T1000 (cell line): ENCODE measurements around the gene KCNE4.
A peak's percentile ranks its signal among the peaks of the same experiment; 100 is the strongest.

ENCODE experiments used
- DNase-seq: peaks from one replicate; lab custom pipeline; 2025; ENCODE audit warnings: mixed read lengths; lab: John Stamatoyannopoulos, UW

The KCNE4 gene, protein sequence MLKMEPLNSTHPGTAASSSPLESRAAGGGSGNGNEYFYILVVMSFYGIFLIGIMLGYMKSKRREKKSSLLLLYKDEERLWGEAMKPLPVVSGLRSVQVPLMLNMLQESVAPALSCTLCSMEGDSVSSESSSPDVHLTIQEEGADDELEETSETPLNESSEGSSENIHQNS

DNA sequence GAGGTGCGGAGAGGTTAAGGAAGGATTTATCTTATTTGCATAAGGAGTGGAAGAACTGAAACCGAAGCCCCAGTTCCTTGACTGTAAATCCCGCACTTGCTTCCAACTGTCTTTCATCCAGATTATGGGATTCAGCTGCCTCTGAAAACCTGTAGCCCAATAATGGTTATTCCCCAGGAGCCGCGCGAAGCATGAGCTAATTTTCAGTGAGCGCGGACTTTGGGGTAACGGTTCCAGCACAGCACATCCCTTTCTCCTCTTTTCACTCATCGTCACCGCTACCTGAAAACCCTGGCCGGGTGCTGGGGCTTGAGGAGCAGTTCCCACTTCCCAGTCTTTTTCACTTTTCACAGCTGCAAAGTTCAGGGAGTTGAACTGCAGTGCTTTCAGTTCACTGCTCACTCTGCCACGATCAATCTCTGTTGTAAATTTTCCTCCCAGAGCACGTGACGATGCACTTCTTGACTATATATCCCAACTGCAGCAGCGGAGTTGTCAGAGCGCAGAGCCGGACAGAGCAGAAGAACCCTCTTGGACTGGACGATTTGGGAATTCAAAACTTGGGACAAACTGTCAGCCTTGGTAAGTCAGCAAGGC is at the start of gene KCNE4:
TSS of gene KCNE4 (plus strand) at position 498 of the 597 bp plus-strand sequence. CDS start 641 bp downstream, outside the sequence.
- DNase-seq = no peak

DNA sequence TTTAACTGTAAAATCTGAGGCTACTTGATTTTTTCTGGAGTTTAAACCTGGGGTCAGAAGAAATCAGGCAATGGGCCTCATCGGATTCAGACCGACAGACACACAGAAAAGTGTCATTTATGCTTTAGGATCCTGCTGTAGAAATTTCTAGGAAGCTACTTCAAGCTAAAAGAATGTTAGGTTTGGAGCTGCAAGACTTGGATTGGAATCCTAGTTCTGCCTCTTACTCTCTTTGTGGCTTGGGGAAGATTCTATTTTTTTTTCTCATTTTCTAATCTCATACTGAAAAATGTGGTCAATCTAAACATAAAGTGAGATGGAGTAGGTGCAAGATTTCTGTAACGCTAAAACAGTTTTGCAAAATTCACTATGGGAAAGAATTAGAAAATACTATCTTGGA is 48.8 kb upstream of the KCNE4 start:
- DNase-seq = no peak

DNA sequence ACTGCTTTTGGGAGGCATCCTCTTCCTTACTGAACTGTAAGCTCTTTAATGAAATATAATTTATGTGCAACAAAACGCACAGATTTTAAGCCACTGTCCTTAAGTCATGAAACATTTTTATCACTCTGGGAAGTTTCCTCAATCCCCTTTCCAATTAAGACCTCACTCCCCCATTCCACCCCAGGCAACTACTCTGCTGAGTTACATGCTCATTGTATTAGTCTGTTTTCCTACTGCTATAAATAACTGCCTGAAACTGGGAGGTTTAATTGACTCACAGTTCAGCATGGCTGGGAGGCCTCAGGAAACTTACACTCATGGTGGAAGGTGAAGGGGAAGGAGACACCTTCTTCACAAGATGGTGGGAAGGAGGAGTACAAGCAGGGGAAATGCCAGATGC is 46.5 kb upstream of the KCNE4 start:
- no peak for DNase-seq

DNA sequence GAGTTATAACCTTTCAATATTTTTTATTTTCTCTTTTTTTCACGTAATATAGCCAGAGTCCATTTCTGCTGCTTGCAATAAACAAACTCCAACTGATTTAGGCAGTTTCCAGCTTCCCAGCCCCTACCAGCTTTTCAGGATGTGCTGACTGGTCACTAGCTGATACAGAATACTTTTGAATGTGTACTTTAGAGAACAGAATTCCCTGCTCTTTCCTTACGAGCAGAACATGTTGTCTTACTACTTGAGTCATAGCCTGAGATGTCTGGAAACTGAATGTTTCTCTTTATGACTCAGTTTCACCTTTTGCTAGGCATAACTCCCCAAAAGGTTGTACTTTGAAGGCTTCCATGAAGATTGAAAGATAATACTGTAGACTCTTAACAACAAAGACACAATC is 44.5 kb upstream of the KCNE4 start:
- no peak for DNase-seq

DNA sequence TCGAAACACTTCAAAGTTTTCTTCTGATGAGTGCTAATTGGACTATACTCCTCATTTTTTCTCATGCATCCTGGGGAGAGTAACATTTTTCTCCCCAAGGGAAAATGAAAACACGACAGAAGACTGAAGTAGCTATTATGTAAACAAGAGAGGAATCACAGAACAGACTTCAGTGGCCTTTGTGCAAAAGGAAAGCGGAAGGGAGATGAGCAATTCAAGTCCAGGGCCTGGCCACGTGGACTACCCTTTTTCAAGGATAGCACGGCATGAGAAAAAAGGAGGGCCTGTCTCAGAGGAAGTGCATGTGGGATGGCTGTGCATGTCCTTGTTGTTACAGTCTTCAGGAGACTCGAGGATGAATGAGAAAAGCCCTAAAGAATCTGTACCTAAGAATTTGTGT is 43.8 kb upstream of the KCNE4 start:
- DNase-seq = no peak

DNA sequence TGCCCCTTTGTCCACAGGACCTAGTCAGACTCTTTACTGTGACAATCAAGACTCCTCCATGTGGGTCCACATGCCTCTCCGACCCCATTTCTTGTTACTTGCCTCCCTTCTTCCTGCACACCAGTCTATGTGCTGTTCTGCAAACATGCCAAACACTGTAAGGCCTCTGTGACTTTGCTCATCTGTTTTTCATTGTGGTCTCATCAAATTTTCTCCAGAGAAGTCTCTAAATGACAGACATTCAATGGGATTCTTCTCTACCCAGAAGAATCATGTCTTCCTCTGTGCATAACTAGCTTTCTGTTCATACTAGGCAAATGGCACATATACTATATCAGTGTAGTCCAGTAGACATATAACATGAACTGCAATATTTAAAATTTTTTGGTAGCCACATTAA is 43.0 kb upstream of the KCNE4 start:
- DNase-seq = no peak

DNA sequence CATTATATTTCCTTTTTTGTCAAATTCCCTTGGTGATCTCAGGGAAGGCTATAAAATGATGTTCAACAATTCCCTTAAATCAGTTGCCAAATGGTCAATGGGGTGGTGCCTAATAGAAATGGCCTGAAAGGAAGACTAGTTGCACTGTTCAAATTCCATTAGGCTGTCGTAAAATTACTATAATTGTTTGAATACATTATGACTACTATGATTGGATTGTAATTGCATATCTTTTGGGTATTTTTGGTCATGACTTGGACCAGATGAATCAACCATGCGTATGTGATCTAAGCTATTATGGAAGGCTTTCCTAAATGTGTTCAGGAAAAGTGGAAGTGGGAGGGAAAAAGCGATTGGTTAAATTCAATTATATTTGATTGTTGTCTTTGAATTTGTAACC is 41.3 kb upstream of the KCNE4 start:
- no peak for DNase-seq

DNA sequence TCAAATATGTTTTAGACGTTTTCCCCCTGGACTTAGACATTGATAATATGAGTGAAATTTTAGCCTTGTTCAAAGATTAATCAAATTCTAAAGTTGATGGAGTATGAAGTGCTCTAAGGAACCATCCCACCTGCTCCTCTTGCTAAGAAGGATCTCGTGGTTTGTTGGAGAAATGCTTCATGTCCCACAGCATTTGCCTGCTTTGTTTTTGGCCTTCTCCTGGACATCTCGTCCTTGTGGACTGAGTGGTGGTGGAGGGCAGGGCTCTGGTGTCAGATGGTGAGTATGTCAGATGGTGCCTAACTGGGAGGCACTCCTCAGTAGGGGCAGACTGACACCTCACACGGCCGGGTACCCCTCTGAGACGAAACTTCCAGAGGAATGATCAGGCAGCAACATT is 39.7 kb upstream of the KCNE4 start:
- no peak for DNase-seq

DNA sequence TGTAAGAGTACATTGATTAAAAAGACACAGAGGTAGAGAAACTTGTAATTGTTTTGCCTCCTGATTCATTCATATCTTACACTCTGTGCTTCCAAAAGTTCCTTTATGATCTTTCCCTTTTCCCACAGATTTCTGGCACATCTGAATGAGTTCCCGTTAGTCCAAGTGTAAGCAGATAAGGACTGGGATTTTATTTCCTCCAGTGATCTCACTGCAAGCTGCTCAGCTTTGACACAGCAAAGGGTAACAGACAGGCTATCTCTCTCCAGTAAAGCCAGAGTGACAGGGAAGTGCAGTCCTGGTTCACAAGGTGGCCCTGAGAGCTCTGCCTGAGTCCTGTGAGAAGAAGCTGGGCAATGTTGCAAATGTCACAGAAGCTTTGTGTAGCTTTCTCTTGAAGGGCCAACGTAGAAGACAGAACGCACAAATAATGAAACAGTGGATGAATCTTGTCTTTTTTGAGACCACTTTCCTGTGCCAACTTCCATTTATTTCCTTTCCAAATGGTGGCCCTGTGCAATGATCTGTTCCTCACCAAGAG is 32.5 kb upstream of the KCNE4 start:
- DNase-seq = no peak

DNA sequence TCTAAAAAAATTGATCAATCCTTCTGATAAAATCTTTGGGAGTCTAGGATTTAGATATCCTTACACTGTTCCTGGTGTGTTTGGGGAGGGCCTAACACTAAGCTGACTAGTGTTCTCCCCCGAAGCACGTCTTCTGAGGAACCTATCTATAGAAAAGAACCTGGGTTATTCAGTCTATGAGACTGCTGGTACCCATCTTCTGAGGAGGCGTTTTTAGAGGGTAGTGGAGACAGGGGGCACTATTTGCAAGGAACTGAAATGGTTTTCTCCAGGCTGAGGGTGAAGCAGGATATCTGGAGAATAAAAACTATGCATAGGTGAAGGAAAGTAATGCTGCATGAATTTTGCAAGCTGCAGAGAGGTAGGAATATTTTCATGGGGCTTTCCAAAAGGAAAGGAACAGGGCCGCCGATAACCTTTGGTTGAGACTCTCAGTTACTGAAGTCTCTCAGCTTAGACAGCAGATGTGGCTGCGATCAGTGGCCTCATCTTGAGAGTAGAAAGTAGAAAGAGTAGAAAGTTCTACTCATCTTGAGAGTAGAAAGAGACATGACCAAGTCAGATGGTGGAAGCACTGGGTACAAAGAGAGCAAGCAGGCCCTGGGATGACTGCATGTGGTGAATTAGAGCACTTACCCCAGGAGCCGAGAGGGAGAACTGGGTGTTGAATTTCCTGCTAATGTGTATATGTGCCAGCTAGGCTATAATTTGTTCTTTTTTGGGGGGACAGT is 31.8 kb upstream of the KCNE4 start:
- DNase-seq = no peak

DNA sequence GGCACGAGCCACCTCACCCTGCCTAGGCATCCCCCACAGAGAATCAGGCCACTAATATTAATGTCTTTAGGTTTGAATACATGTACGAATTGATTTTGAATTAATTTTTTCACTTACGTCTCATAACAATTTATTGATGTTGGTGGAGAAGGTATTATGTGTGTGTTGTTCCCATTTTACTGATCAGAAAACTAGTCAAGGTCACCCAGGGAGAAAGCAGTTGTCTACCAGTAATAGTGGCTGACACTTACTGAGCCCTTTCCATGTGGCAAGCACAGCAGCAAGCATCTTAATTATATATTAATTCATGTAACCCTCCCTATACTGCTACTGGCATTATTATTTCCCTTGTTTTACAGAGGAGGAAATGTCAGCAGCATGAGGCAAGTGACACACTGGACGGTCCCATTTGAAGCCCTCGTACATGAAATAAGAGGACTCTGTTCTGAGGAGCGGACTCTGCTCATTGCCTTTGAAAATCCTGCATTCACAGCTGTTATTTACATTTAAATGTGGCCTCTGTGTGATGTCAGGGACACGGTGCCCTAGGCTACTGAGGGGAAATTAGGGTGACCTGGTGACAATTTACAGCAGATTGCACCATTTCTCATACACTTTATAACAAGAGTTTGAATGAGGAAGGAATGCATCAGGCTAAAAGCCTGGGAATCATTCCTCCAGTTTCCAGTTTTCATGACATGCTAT is 30.9 kb upstream of the KCNE4 start:
- no peak for DNase-seq

DNA sequence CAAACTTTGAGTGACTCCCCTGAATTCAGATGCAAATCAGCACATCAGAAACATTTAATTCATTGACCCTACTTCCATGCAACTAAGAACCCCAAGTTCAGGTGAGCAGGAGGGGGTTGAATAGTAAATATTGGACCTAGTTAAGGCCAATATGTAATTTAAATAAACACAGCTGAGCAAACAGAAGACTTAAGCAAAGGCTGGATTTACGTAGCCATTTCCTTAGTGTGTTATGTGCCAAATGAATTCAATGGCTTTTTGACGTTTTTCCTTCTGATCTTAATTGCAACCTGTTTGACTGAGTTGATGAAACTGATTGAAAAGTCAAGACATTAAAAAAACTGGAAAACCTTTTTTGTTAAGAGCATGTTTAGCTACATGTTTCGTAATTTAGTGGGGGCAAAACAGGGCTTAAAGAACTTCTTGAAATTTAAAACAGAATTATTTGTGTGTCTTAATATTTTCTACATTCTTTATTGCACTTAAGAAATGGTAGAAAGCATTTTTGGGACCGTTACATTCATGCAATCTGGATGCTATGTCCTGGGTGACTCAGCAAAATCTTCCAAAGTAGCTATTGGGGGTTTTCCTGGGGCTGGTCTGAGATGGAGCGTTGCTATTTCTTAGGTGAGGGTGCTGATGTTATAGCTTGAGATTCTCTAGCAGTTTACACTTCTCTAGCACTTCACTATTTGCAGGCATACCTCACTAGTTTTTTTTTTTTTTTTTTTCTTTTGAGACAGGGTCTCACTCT is 25.5 kb upstream of the KCNE4 start:
- no peak for DNase-seq

DNA sequence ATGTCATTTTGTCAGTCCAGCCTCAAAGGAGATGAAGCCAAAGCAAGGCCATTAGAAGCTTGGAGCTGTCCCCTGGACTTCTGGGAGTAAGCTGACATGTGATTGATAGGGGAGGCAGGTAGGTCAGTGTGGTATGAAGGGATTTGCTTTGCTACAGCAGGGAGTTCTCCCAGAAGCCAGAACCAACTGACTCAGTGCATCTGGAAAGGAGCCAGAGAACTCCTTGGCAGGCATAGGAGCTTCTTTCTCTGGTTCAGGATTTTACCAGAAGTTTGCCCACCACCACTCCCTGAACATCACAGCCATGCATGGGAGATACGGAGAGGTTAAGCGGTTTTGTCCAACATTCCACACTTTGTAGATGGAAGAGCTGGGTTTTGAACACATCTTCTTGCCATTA is 24.5 kb upstream of the KCNE4 start:
- DNase-seq = no peak

DNA sequence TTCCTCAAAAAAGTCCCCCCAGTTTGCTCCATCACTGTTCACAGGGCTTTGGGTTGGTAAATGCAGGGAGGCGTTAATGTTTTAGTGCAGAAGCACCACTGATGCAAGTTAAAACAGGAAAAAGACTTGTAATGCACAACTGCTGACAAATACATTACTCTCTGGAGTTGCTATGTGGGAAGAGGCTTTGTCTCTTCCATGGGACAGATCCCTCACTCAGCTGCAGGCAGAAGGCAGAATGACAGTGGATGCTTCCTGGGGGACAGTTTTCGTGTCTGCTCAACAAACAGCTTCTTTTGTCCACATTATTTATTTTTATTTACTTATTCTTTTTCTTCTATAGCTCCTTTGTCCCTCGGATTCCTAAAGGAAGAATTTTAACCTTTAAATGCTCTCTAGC is 22.7 kb upstream of the KCNE4 start:
- no peak for DNase-seq

DNA sequence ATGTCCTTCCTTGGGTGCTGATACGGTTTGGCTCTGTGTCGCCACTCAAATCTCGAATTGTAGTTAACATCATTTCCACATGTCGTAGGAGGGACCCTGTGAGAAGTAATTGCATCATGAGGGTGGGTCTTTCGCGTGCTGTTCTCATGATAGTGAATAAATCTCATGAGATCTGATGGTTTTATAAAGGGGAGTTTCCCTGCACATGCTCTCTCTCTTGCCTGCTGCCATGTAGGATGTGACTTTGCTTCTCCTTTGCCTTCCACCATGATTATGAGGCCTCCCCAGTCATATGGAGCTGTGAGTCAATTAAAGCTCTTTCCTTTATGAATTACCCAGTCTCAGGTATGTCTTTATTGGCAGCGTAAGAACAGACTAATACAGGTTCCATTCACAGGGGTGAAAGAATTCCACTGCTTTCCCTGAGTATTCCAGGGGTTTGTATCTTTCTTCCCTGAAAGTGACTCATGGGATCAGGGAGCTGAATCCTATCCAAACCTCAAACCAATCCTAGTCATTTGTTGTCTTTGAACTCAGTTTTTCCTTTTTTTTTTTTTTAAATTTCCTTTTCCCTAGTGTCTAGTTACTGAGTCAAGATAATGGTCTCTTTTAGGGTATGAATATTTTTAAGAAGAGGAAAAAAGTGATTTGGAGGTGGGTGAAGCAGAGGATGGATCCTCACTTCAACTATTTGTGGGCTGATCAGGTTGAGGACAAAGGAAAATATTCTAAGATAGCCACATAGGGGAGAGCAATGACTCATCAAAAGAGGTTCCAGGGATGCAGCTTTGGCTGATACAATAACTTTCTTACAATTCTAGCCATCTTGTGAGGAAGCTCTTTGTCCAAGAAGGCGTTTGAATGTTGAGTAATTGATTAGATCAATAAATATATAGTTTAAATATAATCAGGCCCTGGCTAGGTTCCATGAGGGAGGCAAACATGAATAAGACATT is 19.5 kb upstream of the KCNE4 start:
- peak; percentile 19 for DNase-seq

DNA sequence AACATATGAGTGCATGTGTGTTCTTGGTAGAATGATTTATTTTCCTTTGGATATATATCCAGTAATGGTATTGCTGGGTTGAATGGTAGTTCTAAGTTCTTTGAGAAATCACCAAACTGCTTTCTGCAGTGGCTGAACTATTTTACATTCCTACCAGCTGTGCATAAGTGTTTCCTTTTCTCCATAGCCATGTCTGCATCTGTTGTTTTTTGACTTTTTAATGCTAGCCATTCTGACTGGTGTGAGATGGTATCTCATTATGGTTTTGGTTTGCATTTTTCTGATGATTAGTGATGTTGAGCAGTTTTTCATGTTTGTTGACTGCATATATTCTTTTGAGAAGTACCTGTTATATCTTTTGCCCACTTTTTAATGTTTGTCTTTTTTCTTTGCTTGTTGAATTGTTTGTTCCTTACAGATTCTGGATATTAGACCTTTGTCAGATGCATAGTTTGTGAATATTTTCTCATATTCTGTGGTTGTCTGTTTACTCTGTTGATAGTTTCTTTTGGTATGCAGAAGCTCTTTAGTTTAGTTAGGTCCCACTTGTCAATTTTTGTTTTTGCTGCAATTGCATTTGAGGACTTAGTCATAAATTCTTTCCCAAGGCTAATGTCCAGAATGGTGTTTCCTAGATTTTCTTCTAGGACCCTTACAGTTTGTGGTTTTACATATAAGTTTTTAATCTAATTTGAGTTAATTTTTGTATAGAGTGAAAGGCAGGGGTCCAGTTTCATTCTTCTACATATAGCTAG is 17.6 kb upstream of the KCNE4 start:
- no peak for DNase-seq

DNA sequence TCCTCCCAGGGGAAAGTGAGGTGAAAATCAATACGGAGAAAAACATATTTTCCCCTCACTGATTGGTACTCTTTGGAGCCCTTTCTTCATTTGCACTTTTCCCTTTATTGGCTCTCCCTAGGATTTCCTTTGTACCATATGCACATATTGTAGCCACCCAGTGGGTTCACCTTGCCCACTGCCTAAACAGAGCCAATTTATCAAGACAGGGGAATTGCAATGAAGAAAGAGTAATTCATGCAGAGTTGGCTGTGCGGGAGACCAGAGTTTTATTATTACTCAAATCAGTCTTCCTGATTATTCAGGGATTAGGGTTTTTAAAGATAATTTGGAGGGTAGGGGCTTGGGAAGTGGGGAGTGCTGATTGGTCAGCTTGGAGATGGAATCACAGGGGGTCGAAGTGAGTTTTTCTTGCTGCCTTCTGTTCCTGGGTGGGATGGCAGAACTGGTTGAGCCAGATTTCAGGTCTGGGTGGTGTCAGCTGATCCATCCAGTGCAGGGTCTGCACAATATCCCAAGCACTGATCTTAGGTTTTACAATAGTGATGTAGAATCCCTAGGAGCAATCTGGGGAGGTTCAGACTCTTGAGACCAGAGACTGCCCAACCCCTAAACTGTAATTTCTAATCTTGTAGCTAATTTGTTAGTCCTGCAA is 15.1 kb upstream of the KCNE4 start:
- no peak for DNase-seq

DNA sequence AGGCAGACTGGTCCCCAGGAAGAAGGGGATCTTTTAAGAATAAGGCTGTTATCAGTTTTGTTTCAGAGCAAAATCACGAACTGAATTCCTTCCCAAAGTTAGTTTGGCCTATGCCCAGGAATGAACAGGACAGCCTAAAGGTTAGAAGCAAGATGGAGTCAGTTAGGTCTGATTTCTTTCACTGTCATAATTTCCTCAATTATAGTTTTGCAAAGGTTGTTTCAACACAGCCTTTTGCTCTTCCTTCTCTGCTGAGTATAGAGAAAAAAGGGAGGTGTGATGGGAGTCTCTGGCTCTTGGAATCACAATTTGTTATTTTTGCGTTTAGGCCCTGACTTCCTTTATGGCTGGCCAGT is 14.6 kb upstream of the KCNE4 start:
- DNase-seq = no peak

DNA sequence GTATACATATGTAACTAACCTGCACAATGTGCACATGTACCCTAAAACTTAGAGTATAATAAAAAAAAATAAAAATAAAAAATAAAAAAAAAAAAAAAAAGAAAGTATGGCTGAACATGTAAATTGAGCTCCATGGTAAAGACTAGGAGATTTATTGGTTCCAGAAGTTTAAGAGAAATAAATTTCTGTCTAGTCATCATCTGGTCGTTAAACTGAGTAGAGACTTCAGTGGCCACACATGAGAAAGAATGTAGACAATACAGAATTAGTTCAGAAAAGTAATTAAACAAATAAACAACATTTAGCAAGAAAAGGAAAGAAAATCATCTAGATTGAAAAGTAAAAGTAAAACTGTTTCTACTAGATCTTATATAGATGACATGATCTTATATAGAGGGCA is 12.4 kb upstream of the KCNE4 start:
- no peak for DNase-seq

DNA sequence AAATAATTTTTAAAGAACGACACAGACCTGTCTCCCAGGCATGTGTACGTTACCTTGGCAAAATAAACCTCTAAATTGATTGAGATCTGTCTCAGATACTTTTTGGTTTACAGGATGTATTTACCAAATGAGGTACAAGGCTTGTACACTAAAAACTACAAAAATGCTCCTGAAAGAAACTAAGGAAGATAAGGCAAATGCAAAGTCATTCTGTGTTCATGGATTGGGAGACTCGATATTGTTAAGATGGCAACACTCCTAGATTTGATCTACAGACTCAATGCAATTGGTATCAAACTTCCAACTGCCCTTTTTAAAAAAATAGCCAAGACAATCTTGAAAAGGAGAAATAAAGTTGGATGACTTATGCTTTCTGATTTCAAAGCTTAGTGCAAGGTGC is 11.5 kb upstream of the KCNE4 start:
- no peak for DNase-seq
